A204.1 (cell line): ENCODE measurements around the gene TRAF1.
"Not testable (repeated sequence)": the region's sequence is repeated elsewhere in the genome, so short reads cannot be mapped to it uniquely, and the experiment has no call there.

Experiments used
- FAIRE-seq: peaks from 2 replicates; lab custom pipeline; 2012; peaks lifted over from hg19 to GRCh38; lab: Jason Lieb, UNC

TRAF1 gene

DNA sequence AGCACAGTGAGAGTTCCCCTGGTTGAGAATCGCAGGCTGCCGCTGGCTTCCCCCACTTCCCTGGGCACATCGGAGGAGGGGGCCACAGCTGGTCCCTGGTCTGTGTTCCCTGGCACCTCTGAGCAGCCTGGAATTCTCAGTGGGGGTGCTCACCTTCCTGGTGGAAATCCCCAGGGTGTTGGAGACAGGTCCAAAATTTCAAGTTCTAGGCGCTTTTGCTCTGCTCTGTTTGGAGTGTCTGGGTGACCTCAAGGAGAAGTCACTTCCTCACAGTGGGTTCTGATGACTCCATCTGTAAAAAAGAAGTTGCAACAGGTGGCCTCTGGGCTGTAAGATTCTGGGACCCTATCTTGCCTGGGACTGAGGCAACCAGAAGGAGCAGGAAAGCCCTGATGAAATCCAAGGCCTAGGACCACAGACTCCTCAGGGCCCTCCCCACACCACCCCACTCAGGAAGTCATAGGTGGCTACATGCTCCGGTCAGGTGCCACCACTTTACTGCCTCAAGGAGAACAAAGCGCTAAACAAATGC lies at the start of gene TRAF1:
TRAF1 (minus strand) TSS at position 400 of the 532 bp plus-strand sequence. CDS start 721 bp downstream, outside the sequence.
- FAIRE-seq, result no peak

DNA sequence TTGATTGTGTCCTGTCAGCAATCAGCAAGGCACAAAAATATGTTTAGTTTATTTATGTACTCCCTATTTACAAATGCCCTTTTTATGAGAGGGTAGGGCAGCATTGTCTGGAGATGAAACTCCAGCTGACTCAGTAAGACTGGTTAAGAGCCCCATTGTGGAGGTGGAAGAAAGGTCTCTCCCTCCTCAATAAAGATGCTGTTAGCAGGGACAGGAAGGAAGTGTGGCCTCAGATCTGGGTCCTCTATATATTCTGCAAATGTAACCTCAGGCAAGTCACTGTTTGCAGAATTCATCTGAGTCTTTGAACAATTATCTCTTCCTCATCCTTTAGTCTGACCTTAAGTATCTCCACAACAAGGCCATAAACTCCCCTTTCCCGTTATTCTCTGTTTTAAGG lies 48.3 kb upstream of the TRAF1 start:
- no peak for FAIRE-seq

- FAIRE-seq, result no peak
These were observed 47.6 kb upstream of the TRAF1 start for GRCh38 chr9:120974181-120974580.

- FAIRE-seq, result no peak
These were observed 45.3 kb upstream of the TRAF1 start for GRCh38 chr9:120971938-120972337.

- FAIRE-seq, result not testable (repeated sequence)
These were observed 44.9 kb upstream of the TRAF1 start for GRCh38 chr9:120971471-120971870.

GRCh38 chr9:120970244-120970643 lies 43.6 kb upstream of the TRAF1 start:
- FAIRE-seq, result no peak

DNA sequence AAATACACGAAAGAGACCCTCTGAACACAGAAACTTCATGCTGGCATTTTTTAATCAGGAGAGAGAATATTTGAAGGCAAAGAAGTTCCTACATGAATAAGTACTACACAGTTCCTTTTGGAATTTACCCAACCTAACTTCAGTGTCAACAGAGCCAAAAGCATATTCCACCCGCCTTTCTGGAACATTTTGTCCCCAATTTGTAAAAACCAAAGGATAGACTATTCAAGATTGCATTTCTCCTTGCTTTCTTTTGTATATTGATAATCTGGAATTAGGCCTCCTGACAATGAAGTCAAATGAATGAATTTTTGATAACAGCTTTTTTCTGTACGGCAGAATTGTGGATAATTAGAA lies 39.4 kb upstream of the TRAF1 start:
- no peak for FAIRE-seq

GRCh38 chr9:120965344-120966012 lies 38.9 kb upstream of the TRAF1 start:
- FAIRE-seq, result no peak

- FAIRE-seq, result no peak
These were observed 35.3 kb upstream of the TRAF1 start for GRCh38 chr9:120961936-120962335.

DNA sequence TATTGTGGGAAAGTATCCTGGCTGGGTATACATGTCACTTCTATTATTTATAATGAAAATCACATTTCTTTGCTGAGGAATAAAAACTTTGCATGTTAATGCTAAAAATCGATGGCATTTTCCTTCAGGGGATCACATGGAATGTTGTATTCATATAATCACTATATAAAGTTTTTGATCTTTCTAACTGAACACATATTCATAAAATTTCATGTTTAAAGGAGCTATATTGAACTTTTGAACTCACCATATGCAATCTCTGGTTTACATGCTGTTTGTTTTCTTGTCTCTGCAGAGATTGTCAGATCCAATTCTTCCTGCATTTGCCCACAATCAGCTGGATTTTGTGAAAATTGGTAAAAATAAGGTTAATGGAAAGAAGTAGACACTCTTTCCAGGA lies 33.4 kb upstream of the TRAF1 start:
- FAIRE-seq, result no peak

DNA sequence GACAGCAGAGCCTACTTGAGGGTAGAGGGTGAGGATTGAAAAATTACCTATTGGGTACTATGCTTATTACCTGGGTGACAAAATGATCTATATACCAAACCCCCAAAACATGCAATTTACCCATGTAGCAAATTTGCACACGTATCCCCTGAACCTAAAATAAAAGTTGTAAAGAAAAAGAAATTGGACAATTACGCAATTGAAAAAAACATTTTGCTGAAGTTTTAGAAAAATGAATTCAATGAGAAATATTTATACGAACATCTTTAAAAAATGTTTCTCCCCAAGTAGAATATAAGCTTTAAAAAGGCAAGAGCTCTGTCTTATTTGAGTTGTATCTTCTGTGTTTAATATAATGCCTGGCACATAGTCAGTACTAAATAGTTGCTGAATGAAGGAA lies 30.3 kb upstream of the TRAF1 start:
- no peak for FAIRE-seq

- no peak for FAIRE-seq
These were observed 25.5 kb upstream of the TRAF1 start for GRCh38 chr9:120951960-120952618.

DNA sequence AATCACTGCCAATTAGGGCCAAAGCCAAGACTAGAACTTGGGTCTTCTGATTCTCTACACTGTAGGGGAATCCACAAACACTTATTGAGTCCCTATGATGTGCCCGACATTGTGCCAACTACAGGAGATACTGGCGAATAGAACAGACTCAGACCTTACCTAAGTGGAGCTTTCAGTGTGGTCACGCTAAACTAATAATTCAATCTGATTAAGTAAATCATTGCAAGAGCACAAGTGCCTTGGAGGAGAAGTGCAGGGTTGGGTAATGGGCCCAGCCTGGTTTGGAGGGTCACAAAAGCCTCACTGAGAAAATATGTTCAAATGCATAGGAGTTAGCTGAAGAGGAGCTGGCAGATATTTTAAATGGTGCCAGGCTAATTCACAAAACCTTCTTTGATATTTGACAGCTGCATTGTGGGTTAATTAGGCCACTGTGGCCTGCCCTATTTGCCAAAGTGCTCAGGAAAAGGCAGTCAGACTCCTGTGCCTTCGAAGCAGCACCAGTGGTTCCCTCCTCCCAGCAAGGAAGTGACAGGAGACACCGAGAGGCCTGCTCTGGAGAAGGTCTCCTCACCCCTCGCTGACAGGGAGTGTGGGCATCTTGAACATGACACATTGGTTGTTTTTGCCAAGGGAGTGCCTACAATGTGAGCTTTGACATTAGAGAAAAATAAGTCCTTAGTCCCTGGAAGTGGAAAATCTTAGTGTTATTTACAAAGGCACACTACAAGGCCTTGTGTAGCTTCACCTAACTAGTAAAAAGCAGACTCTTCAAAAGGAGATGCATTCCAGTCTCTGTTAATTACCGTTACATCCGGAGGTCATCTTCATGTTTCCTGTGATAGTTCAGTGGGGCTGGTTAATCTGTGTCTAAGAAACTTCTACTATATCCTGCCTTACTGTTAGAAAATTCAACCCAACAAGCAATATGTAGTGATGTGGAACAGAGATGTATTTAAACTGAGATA lies 24.1 kb upstream of the TRAF1 start:
- no peak for FAIRE-seq

DNA sequence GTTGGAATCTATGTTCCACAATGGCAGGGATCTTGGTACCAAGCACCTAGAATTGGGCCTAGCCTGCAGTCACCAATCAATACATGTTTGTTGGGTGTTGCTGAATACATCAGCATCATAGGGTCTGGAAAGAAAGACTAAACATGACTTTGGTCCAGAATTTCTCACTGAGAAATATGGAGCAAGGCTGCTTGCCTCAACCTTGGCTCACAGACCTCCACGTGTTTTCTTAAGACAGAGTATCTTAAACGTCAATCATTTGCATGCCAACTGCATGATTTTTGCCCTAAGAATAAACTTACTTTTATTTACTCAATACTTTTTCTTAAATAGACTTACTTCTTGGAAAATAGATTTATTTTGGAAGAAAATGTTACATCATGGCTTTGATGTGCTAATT lies 22.7 kb upstream of the TRAF1 start:
- no peak for FAIRE-seq

DNA sequence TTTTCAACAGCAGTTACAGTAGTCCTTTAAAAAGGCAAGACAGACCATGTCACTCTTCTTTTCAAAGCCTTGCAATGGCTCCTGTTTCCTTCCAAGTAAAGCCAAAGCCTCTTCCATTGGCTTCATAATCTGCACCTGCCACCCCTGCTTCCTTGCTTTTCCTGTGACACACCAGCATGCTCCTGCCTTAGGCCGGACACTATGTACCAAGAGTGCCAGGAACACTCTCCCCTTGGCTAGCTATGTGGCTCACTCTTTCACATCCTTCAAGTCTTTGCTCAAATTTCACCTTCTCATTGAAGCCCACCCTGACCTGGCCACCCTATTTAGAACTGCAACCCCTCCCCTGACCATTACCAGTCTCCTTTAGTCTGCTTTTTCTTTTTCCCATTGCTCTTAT lies 22.2 kb upstream of the TRAF1 start:
- FAIRE-seq, result no peak

GRCh38 chr9:120947222-120947621 lies 20.6 kb upstream of the TRAF1 start:
- FAIRE-seq, result no peak

DNA sequence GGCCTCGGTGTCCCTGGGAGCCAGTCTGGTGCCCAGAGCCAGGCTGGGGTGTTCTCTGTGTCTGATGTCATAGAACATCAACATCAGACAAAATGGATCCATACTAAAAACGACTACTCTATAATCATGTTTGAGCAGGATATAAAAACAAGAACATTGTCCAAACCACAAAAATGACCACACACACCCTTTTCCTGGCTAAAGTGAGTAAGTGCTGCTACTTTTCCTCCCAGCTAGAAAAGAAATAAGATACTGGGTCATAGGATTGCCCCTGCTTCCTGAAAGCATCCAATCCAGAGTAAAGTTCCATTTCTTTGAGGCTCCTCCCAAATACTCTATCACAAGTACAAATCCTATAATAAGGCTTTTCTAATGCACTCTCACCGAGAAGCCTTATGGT lies 19.7 kb upstream of the TRAF1 start:
- no peak for FAIRE-seq

GRCh38 chr9:120944948-120945347 lies 18.4 kb upstream of the TRAF1 start:
- FAIRE-seq, result no peak

DNA sequence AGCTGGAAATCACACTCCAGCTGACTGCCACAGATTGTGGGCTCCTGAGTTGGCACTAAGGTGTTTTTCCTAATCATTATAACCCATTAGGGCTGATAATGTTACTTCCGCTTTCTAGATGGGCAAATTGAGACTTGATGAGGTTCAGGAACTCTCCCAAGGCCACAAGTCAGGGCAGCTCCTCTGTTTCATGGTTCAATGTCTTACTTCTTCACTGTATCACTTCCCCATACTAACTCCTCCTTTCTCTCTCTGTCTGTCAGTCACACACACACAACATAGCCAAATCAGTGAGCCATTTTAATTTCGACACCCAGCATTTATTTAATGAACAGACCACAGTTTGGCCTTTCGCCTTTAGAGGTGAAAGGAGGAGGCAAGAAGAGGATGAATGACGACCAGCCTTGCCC lies 17.8 kb upstream of the TRAF1 start:
- FAIRE-seq, result no peak

- no peak for FAIRE-seq
These were observed 15.8 kb upstream of the TRAF1 start for GRCh38 chr9:120942186-120943001.

DNA sequence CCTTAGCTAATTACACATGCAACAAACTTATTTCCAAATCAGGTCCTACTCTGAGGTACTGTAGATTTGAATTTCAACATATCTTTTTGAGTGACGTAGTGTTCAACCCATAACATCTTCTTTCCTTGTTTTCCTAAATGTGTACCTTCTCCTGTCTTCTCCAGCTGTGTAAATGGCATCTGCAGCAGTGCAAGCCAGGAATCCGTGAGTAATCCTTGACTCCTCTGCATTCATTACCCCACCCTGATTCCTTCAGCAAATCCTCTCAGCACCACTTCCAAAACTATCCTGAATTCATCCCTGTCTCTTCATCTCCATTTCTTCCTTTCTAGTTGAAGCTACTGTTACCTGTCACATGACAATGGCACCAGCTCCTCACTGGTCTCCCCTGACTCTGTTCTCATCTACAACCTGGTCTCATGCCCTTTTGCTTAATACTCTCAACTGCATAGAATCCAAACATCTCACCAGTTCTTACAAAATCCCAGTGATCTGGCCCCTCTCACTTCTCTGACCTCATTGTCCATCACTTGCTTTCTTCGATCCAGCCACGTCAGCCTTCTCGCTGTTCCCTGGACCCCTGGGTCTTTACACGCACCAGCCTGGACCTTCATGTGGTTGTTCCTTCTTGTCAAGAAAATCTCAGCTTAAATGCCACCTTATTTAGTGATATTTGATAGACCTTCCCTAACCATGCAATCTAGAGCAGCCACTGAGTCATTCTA lies 14.6 kb upstream of the TRAF1 start:
- no peak for FAIRE-seq
